Retinal pigment epithelial cell (primary cell): ENCODE measurements around the gene UBE2H.

Source experiments
- DNase-seq: peaks from one replicate; pipeline ENCODE4 v3.0.0-alpha.2; 2010; ENCODE audit warnings: low read depth
- H3K4me3 ChIP-seq: 2 replicates; pipeline ENCODE4 v1.5.1; 2011; ENCODE audit warnings: mild to moderate bottlenecking, low read length, control low read depth, moderate library complexity
- TF ChIP-seq, protein P1 (sequence below): conservative IDR thresholded peaks from 2 replicates; pipeline ENCODE4 v1.5.1; 2011; ENCODE audit warnings: low read depth, low read length, control low read depth, inconsistent platforms

UBE2H gene

DNA sequence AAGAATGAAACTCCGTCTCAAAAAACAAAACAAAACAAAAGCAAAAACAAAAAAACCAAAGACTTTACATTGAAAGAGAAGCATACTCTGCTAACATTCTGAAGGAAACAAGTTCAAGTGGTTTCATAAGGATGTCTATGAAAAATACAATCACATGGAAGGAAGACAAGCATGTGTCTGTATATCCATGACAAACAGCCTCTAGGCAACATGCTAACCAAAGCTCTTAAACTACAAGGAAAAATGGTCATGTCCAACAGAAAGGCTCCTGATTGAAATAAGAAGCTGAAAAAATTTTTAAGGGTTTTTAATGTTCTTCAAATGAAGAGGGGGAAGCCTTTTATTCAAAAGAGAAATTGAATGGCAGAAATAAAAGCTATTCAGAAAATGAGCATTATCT, 64.9 kb downstream of the UBE2H start:
- DNase-seq, result no peak
- no peak overlapping the region for H3K4me3 ChIP-seq
- TF ChIP-seq, protein P1, sequence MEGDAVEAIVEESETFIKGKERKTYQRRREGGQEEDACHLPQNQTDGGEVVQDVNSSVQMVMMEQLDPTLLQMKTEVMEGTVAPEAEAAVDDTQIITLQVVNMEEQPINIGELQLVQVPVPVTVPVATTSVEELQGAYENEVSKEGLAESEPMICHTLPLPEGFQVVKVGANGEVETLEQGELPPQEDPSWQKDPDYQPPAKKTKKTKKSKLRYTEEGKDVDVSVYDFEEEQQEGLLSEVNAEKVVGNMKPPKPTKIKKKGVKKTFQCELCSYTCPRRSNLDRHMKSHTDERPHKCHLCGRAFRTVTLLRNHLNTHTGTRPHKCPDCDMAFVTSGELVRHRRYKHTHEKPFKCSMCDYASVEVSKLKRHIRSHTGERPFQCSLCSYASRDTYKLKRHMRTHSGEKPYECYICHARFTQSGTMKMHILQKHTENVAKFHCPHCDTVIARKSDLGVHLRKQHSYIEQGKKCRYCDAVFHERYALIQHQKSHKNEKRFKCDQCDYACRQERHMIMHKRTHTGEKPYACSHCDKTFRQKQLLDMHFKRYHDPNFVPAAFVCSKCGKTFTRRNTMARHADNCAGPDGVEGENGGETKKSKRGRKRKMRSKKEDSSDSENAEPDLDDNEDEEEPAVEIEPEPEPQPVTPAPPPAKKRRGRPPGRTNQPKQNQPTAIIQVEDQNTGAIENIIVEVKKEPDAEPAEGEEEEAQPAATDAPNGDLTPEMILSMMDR, result no peak

DNA sequence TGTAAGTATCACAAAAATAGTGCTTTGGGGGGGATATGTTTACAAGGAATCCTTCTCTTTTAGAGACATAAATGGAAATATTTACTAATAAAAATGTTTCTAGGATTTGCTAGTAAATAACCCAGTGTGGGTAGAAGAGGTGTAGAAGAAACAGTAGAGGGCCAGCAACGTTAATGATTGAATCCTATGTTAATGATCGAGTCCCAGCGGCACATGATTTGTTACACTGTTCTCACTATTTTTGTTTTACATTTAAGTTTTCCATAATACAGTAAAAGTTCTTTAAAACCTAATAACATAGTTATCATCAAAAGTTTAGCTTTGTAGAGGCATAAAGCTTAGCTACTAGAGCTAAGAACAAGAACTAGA, 66.0 kb downstream of the UBE2H start:
- TF ChIP-seq, protein P1, result no peak
- H3K4me3 ChIP-seq, result no peak overlapping the region
- DNase-seq, result no peak

DNA sequence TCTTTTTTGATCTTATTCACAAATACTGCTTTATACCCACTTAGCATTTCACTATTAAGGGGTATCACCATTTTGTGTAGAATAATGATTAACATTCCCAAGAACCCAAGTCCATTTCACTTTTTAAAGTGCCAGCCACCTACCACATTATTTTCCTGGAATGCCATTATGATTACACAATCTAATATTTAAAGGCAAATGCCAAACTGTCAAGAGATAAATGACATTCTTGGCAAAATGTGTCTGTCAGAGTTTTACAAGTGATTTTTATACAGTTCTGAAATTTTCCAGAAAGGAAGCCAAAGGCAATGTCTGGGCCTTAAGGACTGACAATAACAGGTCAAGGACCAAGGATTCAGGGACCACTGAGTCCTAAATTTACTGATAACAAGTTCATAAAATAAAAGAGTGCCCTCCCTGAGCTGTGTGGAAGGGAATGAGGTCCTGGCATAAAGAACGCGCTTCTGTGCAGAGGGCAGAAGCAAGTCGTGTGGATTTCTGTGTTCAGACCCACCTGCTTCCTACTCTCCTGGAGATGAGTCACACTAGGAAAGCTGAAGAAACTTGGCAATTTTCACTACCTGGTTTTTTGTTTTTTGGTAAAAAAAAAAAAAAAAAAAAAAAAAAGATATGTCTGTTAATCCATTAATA, 66.5 kb downstream of the UBE2H start:
- H3K4me3 ChIP-seq, result no peak overlapping the region
- TF ChIP-seq, protein P1, result no peak

DNA sequence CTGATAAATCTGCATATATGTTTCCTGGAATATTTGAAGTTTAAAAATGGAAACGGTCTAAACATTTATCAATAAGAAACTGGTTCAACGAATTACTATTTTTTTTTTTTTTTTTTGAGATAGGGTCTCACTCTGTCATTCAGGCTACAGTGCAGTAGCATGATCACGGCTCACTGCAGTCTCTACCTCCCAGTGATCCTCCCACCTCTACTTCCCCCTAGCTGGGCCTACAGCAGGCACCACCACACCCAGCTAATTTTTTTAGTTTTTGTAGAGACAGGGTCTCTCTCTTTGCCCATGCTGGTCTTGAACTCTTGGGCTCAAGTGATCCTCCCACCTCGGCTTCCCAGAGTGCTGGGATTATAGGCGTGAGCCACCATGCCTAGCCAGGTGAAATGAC, 68.3 kb downstream of the UBE2H start:
- DNase-seq, result no peak
- TF ChIP-seq, protein P1, result no peak
- H3K4me3 ChIP-seq, result no peak overlapping the region

More for the DNA sequence above, 66.5 kb downstream of the UBE2H start:
- DNase-seq, result no peak

DNA sequence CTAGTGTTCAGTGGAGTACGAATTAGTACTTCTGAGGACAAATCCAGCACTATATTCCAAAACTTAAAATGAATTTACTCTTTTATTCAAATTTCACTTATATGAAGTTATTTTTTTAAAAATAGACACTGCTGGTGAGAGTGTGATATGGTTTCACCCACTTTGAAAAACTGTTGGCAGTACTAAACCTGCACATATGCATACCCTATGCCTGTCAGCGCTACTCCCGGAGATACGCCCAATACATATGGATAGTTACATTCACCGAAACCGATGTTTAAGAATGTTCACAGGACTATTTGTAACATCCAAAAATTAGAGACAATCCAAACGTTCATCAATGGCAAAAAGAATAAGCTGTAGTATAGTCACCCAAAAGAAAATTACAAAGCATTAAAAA, 69.6 kb downstream of the UBE2H start:
- H3K4me3 ChIP-seq, result no peak overlapping the region
- no peak for DNase-seq
- TF ChIP-seq, protein P1, result no peak

DNA sequence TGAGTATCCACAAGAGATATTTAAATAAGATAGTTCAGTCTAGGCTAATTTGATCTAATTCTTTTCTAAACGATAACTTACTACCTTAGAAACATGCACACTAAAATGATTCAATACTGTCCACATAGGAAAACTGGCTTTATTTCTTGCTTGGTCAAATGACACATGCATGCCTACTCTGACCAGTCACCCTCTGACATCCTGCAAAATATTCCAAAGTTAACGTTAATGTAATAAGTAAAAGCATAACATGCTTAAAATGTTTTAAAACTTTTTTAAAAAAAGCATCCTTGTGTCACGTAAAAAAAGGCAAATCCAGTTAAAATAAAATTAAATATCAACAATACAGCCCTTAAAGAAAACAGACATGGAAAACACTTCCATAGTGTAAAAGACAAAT, 70.2 kb downstream of the UBE2H start:
- TF ChIP-seq, protein P1, result no peak
- DNase-seq, result no peak
- H3K4me3 ChIP-seq, result no peak overlapping the region

DNA sequence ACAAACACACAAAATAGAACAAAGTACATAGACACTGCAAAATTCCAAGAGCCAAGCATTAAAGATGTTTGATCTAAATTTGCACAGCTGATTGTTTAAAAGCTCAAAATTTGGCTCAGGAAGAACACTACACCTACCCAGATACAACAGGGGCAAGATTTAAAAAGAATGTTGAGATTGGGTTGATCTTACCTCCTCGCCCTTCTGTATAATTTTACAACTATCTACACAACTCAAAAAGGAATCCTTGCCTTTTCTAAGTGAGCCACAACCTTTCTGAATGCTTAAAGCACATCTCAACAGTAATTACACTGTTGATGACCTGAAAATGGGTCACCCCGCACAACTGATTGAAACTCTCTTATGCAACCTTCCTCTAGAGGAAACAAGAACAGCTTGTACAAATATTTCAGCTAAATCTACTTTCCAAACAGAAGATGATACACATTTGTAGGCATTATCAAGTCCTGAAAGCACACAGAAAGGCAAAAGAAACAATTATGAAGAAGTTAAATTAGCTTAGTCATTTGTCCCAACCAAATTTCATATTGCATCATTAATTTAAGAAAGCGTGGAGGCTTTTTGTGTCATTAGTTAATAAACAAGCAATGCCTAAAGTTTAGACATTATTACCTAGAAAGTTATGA, 75.5 kb downstream of the UBE2H start:
- DNase-seq, result no peak
- H3K4me3 ChIP-seq, result no peak overlapping the region
- TF ChIP-seq, protein P1, result no peak
